GM12892 (cell line): ENCODE measurements around the gene ZBTB7C.

Experiments used
- POLR2AphosphoS5 ChIP-seq: IDR thresholded peaks from 2 replicates; pipeline ENCODE4 v1.6.1; 2011; ENCODE audit warnings: low read depth, low read length, control low read depth
- TAF1 ChIP-seq: IDR thresholded peaks from 2 replicates; pipeline ENCODE4 v1.6.1; 2011; ENCODE audit warnings: low read depth, mild to moderate bottlenecking, control low read depth, low read length, borderline replicate concordance

- TF ChIP-seq POLR2AphosphoS5 (no peak), TAF1 (no peak)
Measured at GRCh38 chr18:48184118-48184517, 225.1 kb downstream of the ZBTB7C start.
